ENCODE results near the gene PTTG2. TPM values are rescaled to one million over a fixed set of nuclear protein-coding genes. Genes with fewer than 3 reads are reported as not detected.

Gene PTTG2
- total RNA-seq, 3 donors from 2014 or later = 1.3 TPM; not detected in 2

GRCh38 chr4:37994569-37994968 is 34.4 kb downstream of the PTTG2 start:
- Histone ChIP-seq H3K9me3 (no peaks in the 10 kb centered on the region), H3K36me3 (no peaks in the 10 kb centered on the region), H3K27ac (peak overlapping the region in 1 of 2 donors; percentile 10), H3K4me3 (no peak overlapping the region), H3K27me3 (no peaks in the 10 kb centered on the region), H3K4me1 (no peaks in the 10 kb centered on the region)
- DNase-seq (ENCODE audit: low spot score in 2 of 2) = no peak
- TF ChIP-seq CTCF (IDR thresholded peaks at IDR 0.05) (no peak), POLR2A (IDR thresholded peaks at IDR 0.05) (no peak), POLR2AphosphoS5 (IDR thresholded peaks at IDR 0.05) (no peak)
- intact Hi-C loops (cut with DNase I; ENCODE audit: low total_unique reads) = no loop called here

- intact Hi-C loops (cut with DNase I; ENCODE audit: low total_unique reads) = no loop called here
- H3K4me1 ChIP-seq = no peaks in the 10 kb centered on the region
- H3K36me3 ChIP-seq = no peaks in the 10 kb centered on the region
- TF ChIP-seq CTCF (IDR thresholded peaks at IDR 0.05) = no peak
- TF ChIP-seq POLR2AphosphoS5 (IDR thresholded peaks at IDR 0.05) = no peak
- TF ChIP-seq POLR2A (IDR thresholded peaks at IDR 0.05) = no peak
- H3K9me3 ChIP-seq = no peaks in the 10 kb centered on the region
- DNase-seq (ENCODE audit: low spot score in 2 of 2) = no peak
- peak overlapping the region in 1 of 2 donors; percentile 9 for H3K27ac ChIP-seq
- no peak overlapping the region for H3K4me3 ChIP-seq
- no peaks in the 10 kb centered on the region for H3K27me3 ChIP-seq
Observed at GRCh38 chr4:37995299-37995821, 35.2 kb downstream of the PTTG2 start.

- Histone ChIP-seq H3K4me3 (no peak overlapping the region), H3K36me3 (no peaks in the 10 kb centered on the region), H3K27ac (peak overlapping the region in 1 of 2 donors; percentile 15), H3K27me3 (no peaks in the 10 kb centered on the region), H3K4me1 (no peaks in the 10 kb centered on the region), H3K9me3 (no peaks in the 10 kb centered on the region)
- intact Hi-C loops (cut with DNase I; ENCODE audit: low total_unique reads) = no loop called here
- TF ChIP-seq POLR2AphosphoS5 (IDR thresholded peaks at IDR 0.05) (no peak), POLR2A (IDR thresholded peaks at IDR 0.05) (no peak), CTCF (IDR thresholded peaks at IDR 0.05) (no peak)
- no peak for DNase-seq (ENCODE audit: low spot score in 2 of 2)
Observed at GRCh38 chr4:37995981-37996775, 36.0 kb downstream of the PTTG2 start.

- H3K27me3 ChIP-seq = no peaks in the 10 kb centered on the region
- no peak overlapping the region for H3K4me3 ChIP-seq
- no peaks in the 10 kb centered on the region for H3K9me3 ChIP-seq
- intact Hi-C loops (cut with DNase I; ENCODE audit: low total_unique reads) = no loop called here
- DNase-seq (ENCODE audit: low spot score in 2 of 2) = no peak
- H3K4me1 ChIP-seq = no peaks in the 10 kb centered on the region
- TF ChIP-seq CTCF (IDR thresholded peaks at IDR 0.05) = no peak
- TF ChIP-seq POLR2A (IDR thresholded peaks at IDR 0.05) = no peak
- TF ChIP-seq POLR2AphosphoS5 (IDR thresholded peaks at IDR 0.05) = no peak
- H3K27ac ChIP-seq = no peak overlapping the region
- H3K36me3 ChIP-seq = no peaks in the 10 kb centered on the region
Observed at GRCh38 chr4:37998226-37998625, 38.0 kb downstream of the PTTG2 start.

GRCh38 chr4:37999000-37999716 is 39.0 kb downstream of the PTTG2 start:
- H3K27me3 ChIP-seq = no peaks in the 10 kb centered on the region
- H3K4me1 ChIP-seq = no peaks in the 10 kb centered on the region
- no peaks in the 10 kb centered on the region for H3K36me3 ChIP-seq
- no peak overlapping the region for H3K4me3 ChIP-seq
- no peak for TF ChIP-seq POLR2AphosphoS5 (IDR thresholded peaks at IDR 0.05)
- TF ChIP-seq POLR2A (IDR thresholded peaks at IDR 0.05) = no peak
- no peak for TF ChIP-seq CTCF (IDR thresholded peaks at IDR 0.05)
- intact Hi-C loops (cut with DNase I; ENCODE audit: low total_unique reads) = no loop called here
- H3K9me3 ChIP-seq = no peaks in the 10 kb centered on the region
- no peak for DNase-seq (ENCODE audit: low spot score in 2 of 2)
- H3K27ac ChIP-seq = no peak overlapping the region
